GM23338 (cell line): Measurements from ENCODE around the gene AGAP1. TPM values are rescaled to one million over a fixed set of nuclear protein-coding genes. Genes with fewer than 3 reads are reported as not detected.

ENCODE experiments used
- ATAC-seq: fragments of 200-7000 bp; cut with Tn5 transposase; 3 replicates; pipeline ENCODE4 v1.9.1; 2020
- DNase-seq: peaks from one replicate; pipeline ENCODE4 v3.0.0-alpha.2; 2015; ENCODE audit warnings: low spot score
- H2AFZ ChIP-seq: fragments of 200-600 bp; sonication (generic); 2 replicates; pipeline ENCODE4 v1.8.0; 2016; ENCODE audit warnings: antibody characterized with exemption, mild to moderate bottlenecking, moderate library complexity
- H3F3A ChIP-seq: fragments of 200-600 bp; sonication (generic); replicated peaks from 2 replicates; pipeline ENCODE4 v1.8.0; 2017; ENCODE audit warnings: antibody characterized with exemption, mixed run types, low read depth
- H3K27ac ChIP-seq: fragments of 200-600 bp; sonication (generic); 2 replicates; pipeline ENCODE4 v1.6.1; 2016; ENCODE audit warnings: low read depth
- H3K27me3 ChIP-seq: fragments of 200-600 bp; sonication (generic); 2 replicates; pipeline ENCODE4 v1.8.0; 2016; ENCODE audit warnings: mild to moderate bottlenecking, mixed run types, moderate library complexity; ENCODE audit not compliant: insufficient read depth
- H3K36me3 ChIP-seq: fragments of 200-600 bp; sonication (generic); 2 replicates; pipeline ENCODE4 v1.8.0; 2016; ENCODE audit warnings: mild to moderate bottlenecking; ENCODE audit not compliant: insufficient read depth
- H3K4me1 ChIP-seq: fragments of 200-600 bp; sonication (generic); 2 replicates; pipeline ENCODE4 v1.8.0; 2016; ENCODE audit warnings: mild to moderate bottlenecking, moderate library complexity; ENCODE audit not compliant: insufficient read depth
- H3K4me2 ChIP-seq: fragments of 200-600 bp; sonication (generic); 2 replicates; pipeline ENCODE4 v1.7.1; 2017; ENCODE audit warnings: mixed run types
- H3K4me3 ChIP-seq: fragments of 200-600 bp; sonication (generic); 2 replicates; pipeline ENCODE4 v1.6.1; 2016; ENCODE audit warnings: mixed run types
- H3K79me2 ChIP-seq: fragments of 200-600 bp; sonication (generic); replicated peaks from 2 replicates; pipeline ENCODE4 v1.8.0; 2017; ENCODE audit warnings: mild to moderate bottlenecking; ENCODE audit not compliant: insufficient read depth
- H3K9me2 ChIP-seq: fragments of 200-600 bp; sonication (generic); 2 replicates; pipeline ENCODE4 v1.8.0; 2017; ENCODE audit not compliant: insufficient read depth
- H4K20me1 ChIP-seq: fragments of 200-600 bp; sonication (generic); replicated peaks from 2 replicates; pipeline ENCODE4 v1.8.0; 2017; ENCODE audit warnings: mild to moderate bottlenecking; ENCODE audit not compliant: insufficient read depth
- H3K27ac Mint-ChIP-seq: 2 replicates; pipeline ENCODE4 v1.8.0; 2020; ENCODE audit warnings: inconsistent platforms, mild to moderate bottlenecking, moderate library complexity, mixed read lengths
- H3K27me3 Mint-ChIP-seq: 3 replicates; pipeline ENCODE4 v1.8.0; 2022; ENCODE audit warnings: low read depth, mild to moderate bottlenecking, moderate library complexity, mixed read lengths, inconsistent platforms; ENCODE audit not compliant: insufficient read depth, poor library complexity
- H3K36me3 Mint-ChIP-seq: 3 replicates; pipeline ENCODE4 v1.8.0; 2021; ENCODE audit warnings: low read depth, mild to moderate bottlenecking, inconsistent platforms, moderate library complexity, mixed read lengths
- H3K4me1 Mint-ChIP-seq: 3 replicates; pipeline ENCODE4 v1.8.0; 2020; ENCODE audit warnings: mild to moderate bottlenecking, inconsistent platforms, mixed read lengths
- H3K4me3 Mint-ChIP-seq: 3 replicates; pipeline ENCODE4 v1.8.0; 2021; ENCODE audit warnings: moderate library complexity, mild to moderate bottlenecking, inconsistent platforms, mixed read lengths
- H3K9me3 Mint-ChIP-seq: 3 replicates; pipeline ENCODE4 v1.8.0; 2020; ENCODE audit warnings: moderate library complexity, mild to moderate bottlenecking, inconsistent platforms, mixed read lengths
- CREB1 ChIP-seq: fragments of 250-450 bp; sonication (Bioruptor Pico); IDR thresholded peaks from 2 replicates; pipeline ENCODE4 v1.5.0; 2020; ENCODE audit warnings: low read depth, mild to moderate bottlenecking, moderate library complexity
- CTCF ChIP-seq, 2 experiments: fragments of 200-600 bp in 1 of 2; sonication (generic) in 1 of 2; conservative IDR thresholded peaks; 2 replicates each; pipeline versions ENCODE4 v1.5.1 to v1.6.1; 2016 to 2017; ENCODE audit warnings: antibody characterized with exemption in 2 of 2, low read depth in 2 of 2, mild to moderate bottlenecking in 2 of 2, moderate library complexity in 1 of 2
- ETS1 ChIP-seq: IDR thresholded peaks from 2 replicates; pipeline ENCODE4 v1.6.1; 2016; ENCODE audit warnings: antibody characterized with exemption
- EZH2phosphoT487 ChIP-seq: fragments of 200-600 bp; sonication (generic); IDR thresholded peaks from one replicate; pipeline ENCODE4 v1.8.1; 2018; ENCODE audit warnings: antibody characterized with exemption; ENCODE audit not compliant: unreplicated experiment
- JUNB ChIP-seq: IDR thresholded peaks from one replicate; pipeline ENCODE4 v1.6.1; 2016; ENCODE audit warnings: antibody characterized with exemption; ENCODE audit not compliant: unreplicated experiment
- NANOG ChIP-seq: IDR thresholded peaks from 2 replicates; pipeline ENCODE4 v1.6.1; 2016; ENCODE audit warnings: antibody characterized with exemption, borderline replicate concordance
- STAT1 ChIP-seq: IDR thresholded peaks from one replicate; pipeline ENCODE4 v1.6.1; 2016; ENCODE audit warnings: antibody characterized with exemption; ENCODE audit not compliant: unreplicated experiment
- polyA plus RNA-seq: library from polyadenylated mRNA; unstranded; fragments of >200 nt; fragmentation: Nextera tagmentation; extraction: Ambion mirVana; gene quantifications from 2 replicates; pipeline ENCODE4 v1.2.1, GENCODE V29; 2016
- total RNA-seq: library from RNA; depleted of rRNA; stranded (reverse); fragments of >200 nt; shearing (Covaris generic); gene quantifications from 2 replicates; pipeline ENCODE4 v1.2.3, GENCODE V29; 2014

The AGAP1 gene
- total and polyA plus RNA-seq, 2 experiments from 2014 or later, result 13.3 to 27.9 TPM

- no peak overlapping the region for H3K27ac Mint-ChIP-seq
- no peak overlapping the region for H3K4me3 Mint-ChIP-seq
- Histone ChIP-seq H3K36me3 (no peaks in the 10 kb centered on the region; the same call in 1 of the 2 replicates), H3K79me2 (peaks cover 75% of the 10 kb centered on the region), H3K4me1 (peaks cover 6% of the 10 kb centered on the region; the same call in 1 of the 2 replicates), H3K4me2 (no peak overlapping the region), H3K4me3 (no peak overlapping the region), H3F3A (no peaks in the 10 kb centered on the region), H3K27ac (no peak overlapping the region), H3K27me3 (no peaks in the 10 kb centered on the region), H4K20me1 (peaks cover 6% of the 10 kb centered on the region), H3K9me2 (no peaks in the 10 kb centered on the region), H2AFZ (no peak overlapping the region)
- TF ChIP-seq JUNB (no peak), CTCF (conservative IDR thresholded peaks at IDR 0.05; ENCODE audit: low read depth in 2 of 2) (no peak), CREB1 (CRISPR knock-in tag) (no peak), NANOG (no peak), EZH2phosphoT487 (no peak), ETS1 (no peak)
- peaks cover 11% of the 10 kb centered on the region for H3K9me3 Mint-ChIP-seq
- H3K4me1 Mint-ChIP-seq, result peaks cover 36% of the 10 kb centered on the region
- H3K27me3 Mint-ChIP-seq, result peaks cover 7% of the 10 kb centered on the region
- DNase-seq, result no peak
- peaks cover 19% of the 10 kb centered on the region for H3K36me3 Mint-ChIP-seq
- no peak for ATAC-seq
These were observed 106.6 kb downstream of the AGAP1 start for GRCh38 chr2:235600406-235600805.

GRCh38 chr2:235600926-235601325 is 107.1 kb downstream of the AGAP1 start:
- peaks cover 3% of the 10 kb centered on the region; the same call in 1 of the 2 replicates for H4K20me1 ChIP-seq
- peaks cover 7% of the 10 kb centered on the region for H3K27me3 Mint-ChIP-seq
- H3K9me2 ChIP-seq, result no peaks in the 10 kb centered on the region
- DNase-seq (no peak), ATAC-seq (no peak)
- peaks cover 8% of the 10 kb centered on the region; the same call in 1 of the 2 replicates for H3K4me1 ChIP-seq
- no peaks in the 10 kb centered on the region for H3F3A ChIP-seq
- H3K4me1 Mint-ChIP-seq, result peaks cover 39% of the 10 kb centered on the region
- H3K4me2 ChIP-seq, result no peak overlapping the region
- no peaks in the 10 kb centered on the region for H3K27me3 ChIP-seq
- H3K36me3 Mint-ChIP-seq, result peaks cover 19% of the 10 kb centered on the region
- H2AFZ ChIP-seq, result no peak overlapping the region
- H3K27ac Mint-ChIP-seq, result no peak overlapping the region; the same call in 1 of the 2 replicates
- no peak overlapping the region for H3K27ac ChIP-seq
- H3K9me3 Mint-ChIP-seq, result peaks cover 11% of the 10 kb centered on the region
- H3K4me3 ChIP-seq, result no peak overlapping the region
- no peak for TF ChIP-seq STAT1
- H3K36me3 ChIP-seq, result no peaks in the 10 kb centered on the region; the same call in 1 of the 2 replicates
- peaks cover 75% of the 10 kb centered on the region for H3K79me2 ChIP-seq
- no peak overlapping the region for H3K4me3 Mint-ChIP-seq
